ENCODE data around the gene TRIM67. TPM values are rescaled to one million over a fixed set of nuclear protein-coding genes. Genes with fewer than 3 reads are reported as not detected.

Gene TRIM67
- total and polyA plus RNA-seq, 2 of the 4 experiments (the other 2 are of a cell fraction): not detected

GRCh38 chr1:231200388-231201031, 38.7 kb downstream of the TRIM67 start:
- TF ChIP-seq BHLHE40 (IDR thresholded peaks at IDR 0.05; ENCODE audit: low read depth, low read length) (peak; percentile 72), CTCF (conservative IDR thresholded peaks at IDR 0.05; ENCODE audit: low read depth, low read length) (no peak)
- Histone ChIP-seq H2AFZ (replicated peaks; ENCODE audit: low read length, poor library complexity) (no peak overlapping the region), H2AK5ac (ENCODE audit: low read depth, low read length) (no peak overlapping the region), H4K91ac (ENCODE audit: insufficient read depth, low read depth, low read length) (no peak overlapping the region), H3K4me2 (ENCODE audit: low read depth, low read length) (no peak overlapping the region), H3K4me3 (ENCODE audit: insufficient read depth, low read depth, low read length) (no peak overlapping the region), H3K18ac (ENCODE audit: low read depth, low read length) (no peak overlapping the region), H3K9me3 (ENCODE audit: control insufficient read depth, insufficient read depth, low read length) (no peaks in the 10 kb centered on the region), H3K14ac (replicated peaks; ENCODE audit: low read depth, low read length) (no peak overlapping the region), H2BK20ac (ENCODE audit: low read depth, low read length) (no peak overlapping the region), H3K4me1 (ENCODE audit: control insufficient read depth, insufficient read depth, low read length) (no peaks in the 10 kb centered on the region), H2BK15ac (ENCODE audit: low read depth, low read length) (no peak overlapping the region), H4K20me1 (ENCODE audit: insufficient read depth, low read length) (no peaks in the 10 kb centered on the region), H2AK9ac (replicated peaks; ENCODE audit: low read depth, low read length, poor library complexity) (no peak overlapping the region), H3K4ac (ENCODE audit: low read depth, low read length) (no peak overlapping the region), H4K5ac (ENCODE audit: low read depth, low read length) (no peak overlapping the region), H3K36me3 (ENCODE audit: control insufficient read depth, insufficient read depth, low read length) (no peaks in the 10 kb centered on the region), H3K27ac (ENCODE audit: insufficient read depth, low read length) (no peak overlapping the region), H2BK5ac (ENCODE audit: low read depth, low read length, poor library complexity, severe bottlenecking) (no peak overlapping the region), H3K9ac (ENCODE audit: low read depth, low read length) (no peak overlapping the region), H3K23ac (ENCODE audit: low read depth, low read length) (no peak overlapping the region), H3K27me3 (ENCODE audit: control insufficient read depth, insufficient read depth, low read length) (peaks cover 40% of the 10 kb centered on the region), H4K8ac (ENCODE audit: low read depth in 2 of 2, low read length in 2 of 2) (no peak overlapping the region), H3K56ac (ENCODE audit: extremely low read depth, insufficient read depth, low read length) (no peak overlapping the region), H2BK120ac (ENCODE audit: low read depth, low read length) (no peak overlapping the region), H3K9me1 (ENCODE audit: insufficient read depth, low read length) (no peaks in the 10 kb centered on the region), H3K79me1 (ENCODE audit: low read depth in 1 of 2, low read length in 2 of 2) (no peaks in the 10 kb centered on the region)
- dilution Hi-C loops (cut with HindIII; ENCODE audit: low sequenced_read_pairs, unreplicated experiment) (no loop called here), in situ Hi-C loops (cut with MboI; ENCODE audit: low sequenced_read_pairs) (no loop called here), intact Hi-C loops (cut with micrococcal nuclease) (loop anchor here (5.0 kb wide), 1 partner anchor 153 kb away; no protein-coding TSS in a partner anchor)
- POLR2A ChIA-PET (ENCODE audit: unreplicated experiment): no interaction called here
- CTCF ChIA-PET: no interaction called here
- peak; percentile 32 for DNase-seq
- WGBS, 2 experiments (ENCODE audit: extremely low coverage in 2 of 2, insufficient read length in 1 of 2): 10% methylated on average over 2 of the region's 8 CpGs; no CpG with 5 or more reads in 1 of the 2 experiments
- ATAC-seq (ENCODE audit: low read depth): peak; percentile 27; the same call in 1 of the 2 replicates
- no TSS peak for BruUV-seq (replicated peaks)

Data from IMR-90 (cell line).